Head of caudate nucleus (tissue), 42 donors: ENCODE data around the gene S100A6.
A peak's percentile ranks its signal among the peaks of the same experiment; 100 is the strongest.

Source experiments
- DNase-seq, 42 donors: peaks; one replicate each; pipeline versions ENCODE4 v3.0.0 to v3.0.0-alpha.2; 2020 to 2021; ENCODE audit warnings: mixed read lengths in 7 of 42
- intact Hi-C: fragments of 100-400 bp; cut with DNase I; formaldehyde crosslinking; loops from one replicate; pipeline ENCODE4 v1.15.0; 2022

Gene S100A6

DNA sequence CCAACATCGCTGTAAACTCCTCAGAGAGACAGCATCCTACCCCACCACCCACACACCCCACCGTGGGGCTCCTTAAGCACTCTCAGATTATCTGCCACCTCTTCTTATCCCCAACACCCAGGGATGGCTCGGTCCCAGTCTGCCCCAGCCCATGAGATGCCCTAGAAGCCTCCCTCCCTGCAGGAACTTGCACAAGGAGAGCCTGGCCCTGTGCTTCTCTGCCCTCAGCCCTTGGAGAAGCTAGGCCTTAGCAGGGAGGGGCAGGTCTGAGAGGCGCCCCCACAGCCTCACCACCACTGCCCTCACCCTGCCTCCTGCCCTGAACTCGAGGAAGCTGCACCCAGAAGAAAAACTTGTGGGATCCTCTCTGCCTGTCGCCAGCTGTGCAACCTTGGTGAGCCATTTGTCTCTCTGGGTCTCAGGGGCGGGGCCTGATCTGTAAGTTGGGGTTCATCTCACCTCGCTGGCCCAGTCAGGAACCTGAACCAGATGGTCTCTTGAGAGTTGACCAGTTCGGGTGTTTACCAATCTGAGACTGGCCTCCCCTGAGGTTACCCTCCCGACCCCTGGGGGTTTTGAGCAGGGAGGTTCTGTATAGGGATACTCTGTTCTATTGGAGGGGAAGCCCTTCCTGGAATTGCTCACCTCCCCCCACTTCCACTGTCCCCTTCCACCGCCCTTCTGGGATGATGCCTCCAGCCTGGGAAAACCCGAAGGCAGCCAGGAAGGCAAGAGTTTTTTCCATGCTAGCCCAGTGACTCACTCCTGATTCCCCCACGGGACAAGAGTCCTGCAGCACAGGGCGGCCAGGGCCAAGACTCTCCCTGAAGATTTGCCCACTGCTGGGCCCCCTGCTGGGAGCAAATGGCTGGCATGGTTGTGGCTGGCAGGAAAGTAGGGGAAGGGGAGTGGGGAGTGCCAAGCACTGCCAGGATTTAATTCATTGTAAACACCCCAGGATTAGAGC is 13.2 kb upstream of the S100A6 start, which contains the start of gene S100A3:
Gene S100A3 (minus strand): TSS at position 537 of the 967 bp plus-strand sequence. CDS start 773 bp downstream, outside the sequence.
- intact Hi-C loops = no loop called here
- peak in 4 of 42 donors; percentile 53 to 74 (median 65) for DNase-seq

DNA sequence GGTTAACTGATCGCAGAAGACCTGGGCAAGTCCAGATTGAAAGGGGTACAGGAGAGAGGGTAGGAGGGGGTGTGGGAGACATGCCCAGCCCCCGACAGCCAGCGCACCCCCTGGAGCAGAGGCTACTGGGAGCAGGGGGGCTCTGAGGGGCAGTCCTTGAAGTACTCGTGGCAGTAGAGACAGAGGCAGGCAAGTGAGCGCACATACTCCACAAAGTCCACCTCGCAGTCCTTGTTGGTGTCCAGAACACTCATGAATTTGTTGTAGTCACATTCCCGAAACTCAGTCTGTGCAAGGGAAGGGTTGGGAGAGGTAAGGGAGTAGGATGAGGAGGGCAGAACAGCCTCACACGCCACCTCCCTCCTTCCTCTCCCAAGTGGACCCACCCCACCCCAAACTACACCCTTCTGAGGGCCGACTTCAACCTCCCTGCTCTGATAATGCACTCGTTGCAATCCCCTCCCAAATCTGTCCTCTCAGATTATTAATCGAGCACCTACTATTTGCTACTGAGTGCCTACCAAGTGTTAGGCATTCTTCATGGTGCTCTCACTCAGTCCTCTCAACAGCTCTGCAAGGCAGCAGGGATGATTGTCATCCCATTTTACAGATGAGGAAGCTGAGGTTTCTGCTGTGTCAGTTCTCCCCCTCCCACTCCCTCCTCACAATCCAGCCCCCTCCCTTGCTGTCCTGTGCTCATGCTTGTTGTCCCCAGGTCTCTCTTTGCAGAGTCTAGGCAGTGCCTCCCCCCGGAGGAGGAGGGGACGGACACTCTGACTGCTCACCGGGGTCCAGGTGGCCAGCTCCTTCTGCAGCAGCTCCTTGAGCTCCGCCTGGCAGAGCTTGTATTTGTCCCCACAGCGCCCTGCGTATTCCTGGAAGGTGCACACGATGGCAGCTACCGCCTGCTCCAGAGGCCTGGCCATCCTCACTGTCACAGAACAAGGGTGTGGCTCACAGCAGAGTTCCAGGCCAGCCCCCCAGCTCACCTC is 12.1 kb upstream of the S100A6 start:
- intact Hi-C loops = no loop called here
- DNase-seq = no peak

DNA sequence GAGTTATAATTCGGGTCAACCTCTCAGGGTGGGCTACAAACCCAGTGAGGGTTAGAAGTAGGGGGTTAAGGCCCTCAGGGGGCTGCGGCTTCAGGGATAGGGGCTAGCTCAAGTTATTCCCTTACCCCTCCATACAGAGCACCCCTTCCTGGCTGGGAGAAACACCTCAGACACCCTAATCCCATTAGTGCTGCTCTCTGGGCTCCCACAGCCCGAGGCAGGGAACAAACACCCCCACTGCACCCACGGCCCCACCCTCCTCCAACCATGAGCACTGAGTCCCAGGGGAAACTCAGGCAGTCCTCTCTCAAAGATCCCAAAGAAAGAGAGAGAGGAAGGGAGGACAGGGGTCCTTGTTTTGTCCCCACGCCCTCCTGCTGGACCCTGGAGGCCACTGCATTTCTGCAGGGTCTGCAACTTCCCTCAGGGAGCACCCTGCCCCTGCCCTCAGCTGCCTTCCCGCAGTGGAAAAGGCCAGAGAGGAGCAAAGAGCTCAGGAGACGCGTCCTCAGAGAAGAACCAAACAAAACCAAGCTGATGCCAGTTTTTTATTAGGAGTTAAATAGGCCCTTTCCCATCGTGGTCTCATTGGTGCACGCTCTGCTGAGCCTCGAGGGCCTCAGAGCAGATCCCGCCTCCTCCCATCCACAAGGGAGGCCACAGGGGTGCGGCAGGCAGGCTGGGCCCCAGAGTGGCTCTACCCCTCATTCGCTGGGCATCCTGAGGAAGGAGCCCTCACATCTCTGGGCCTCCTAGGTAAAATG is 11.2 kb upstream of the S100A6 start:
- no peak for DNase-seq
- intact Hi-C loops = no loop called here

DNA sequence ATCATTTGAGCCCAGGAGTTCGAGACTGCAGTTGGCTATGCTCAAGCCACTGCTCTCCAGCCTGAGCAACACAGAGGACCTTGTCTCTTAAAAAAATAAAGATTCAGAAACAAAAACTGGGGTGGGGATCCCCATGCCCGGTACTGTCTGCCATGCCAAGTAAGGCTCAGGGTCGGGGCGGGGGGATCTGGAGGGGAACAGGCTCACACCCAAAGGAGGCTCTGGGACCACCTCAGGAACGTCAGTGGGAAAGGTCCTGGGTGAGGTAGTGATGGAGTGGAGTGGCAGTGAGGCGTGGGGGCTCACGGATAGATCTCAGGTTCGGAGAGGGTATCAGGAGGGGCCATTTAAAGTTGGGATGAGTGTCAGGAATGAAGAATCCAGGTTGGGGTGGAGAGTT is 10.6 kb upstream of the S100A6 start:
- no peak for DNase-seq
- intact Hi-C loops = no loop called here

DNA sequence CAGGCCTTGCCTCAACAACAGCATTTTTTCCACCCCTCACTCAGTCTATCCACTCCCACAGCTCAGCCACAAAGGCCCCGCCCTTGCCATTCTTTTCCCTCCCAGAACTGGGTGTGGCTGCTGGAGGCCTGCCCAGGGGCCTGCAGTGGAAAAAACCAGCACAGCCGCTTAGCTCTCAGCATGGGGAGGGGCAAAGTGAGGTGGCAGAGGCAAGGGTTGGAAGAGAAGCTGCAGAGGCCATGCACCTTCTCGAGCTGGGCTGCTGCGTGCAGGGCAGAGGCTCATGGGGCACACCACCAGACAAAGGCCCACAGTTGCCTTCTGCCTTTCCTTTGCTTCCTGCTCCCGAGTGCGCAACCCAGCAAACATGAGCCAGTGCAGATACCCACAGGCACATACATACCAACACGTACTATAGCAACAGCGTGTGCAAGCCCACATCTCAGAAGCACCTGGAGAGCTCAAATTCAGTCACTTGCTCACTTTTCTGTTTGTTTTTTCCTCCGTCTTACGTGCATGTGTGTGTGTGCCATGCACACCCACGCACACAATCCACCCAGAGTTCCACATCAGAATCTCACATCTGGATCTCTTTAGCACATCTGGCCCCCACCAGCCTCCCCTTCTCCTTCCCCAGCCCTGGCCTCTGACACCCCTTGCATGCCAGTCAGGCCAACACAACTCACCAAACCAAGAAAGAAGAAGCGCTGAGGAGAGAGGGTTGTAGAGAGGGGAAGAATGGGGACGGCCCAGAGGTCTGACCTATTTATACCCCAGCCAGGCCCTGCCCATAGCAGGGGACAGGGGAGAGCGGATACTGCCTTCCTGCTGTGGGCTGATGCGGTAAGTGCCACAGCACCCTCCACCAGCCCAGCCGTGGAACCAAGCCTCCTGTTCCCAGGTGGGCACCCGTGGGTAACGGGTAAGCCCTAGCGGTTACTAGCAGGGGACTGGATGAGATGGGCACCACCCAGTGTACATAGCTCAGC is 9.6 kb upstream of the S100A6 start, which contains the start of gene S100A4:
Gene S100A4 (minus strand): TSS at position 740 of the 989 bp plus-strand sequence. CDS start 1,012 bp downstream, outside the sequence.
- intact Hi-C loops = no loop called here
- DNase-seq = peak in 40 of 42 donors; percentile 22 to 85 (median 61)

DNA sequence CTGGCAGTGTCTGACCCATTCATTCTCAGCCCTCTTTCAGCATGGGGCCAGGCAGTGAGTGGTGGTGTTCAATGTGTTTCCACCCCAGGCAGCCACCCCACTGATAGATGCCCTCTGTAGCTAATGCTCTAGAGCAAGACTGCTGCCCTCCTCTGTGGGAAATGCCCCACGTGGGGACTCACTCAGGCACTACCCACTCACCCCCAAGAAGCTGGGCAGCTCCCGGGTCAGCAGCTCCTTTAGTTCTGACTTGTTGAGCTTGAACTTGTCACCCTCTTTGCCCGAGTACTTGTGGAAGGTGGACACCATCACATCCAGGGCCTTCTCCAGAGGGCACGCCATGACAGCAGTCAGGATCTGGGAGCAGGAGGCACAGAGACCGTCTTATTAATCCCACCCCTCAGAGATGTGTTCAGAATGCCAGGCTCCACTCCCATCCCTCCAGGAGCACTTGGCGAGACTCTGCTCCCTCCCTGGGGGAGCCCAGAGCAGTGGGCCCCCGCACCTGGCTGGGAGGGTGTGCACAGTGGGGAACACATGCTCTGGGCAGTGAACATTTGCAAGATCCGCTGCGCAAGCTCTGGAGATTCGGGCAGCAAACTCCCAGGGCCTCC is 8.8 kb upstream of the S100A6 start:
- DNase-seq = no peak
- intact Hi-C loops = no loop called here

DNA sequence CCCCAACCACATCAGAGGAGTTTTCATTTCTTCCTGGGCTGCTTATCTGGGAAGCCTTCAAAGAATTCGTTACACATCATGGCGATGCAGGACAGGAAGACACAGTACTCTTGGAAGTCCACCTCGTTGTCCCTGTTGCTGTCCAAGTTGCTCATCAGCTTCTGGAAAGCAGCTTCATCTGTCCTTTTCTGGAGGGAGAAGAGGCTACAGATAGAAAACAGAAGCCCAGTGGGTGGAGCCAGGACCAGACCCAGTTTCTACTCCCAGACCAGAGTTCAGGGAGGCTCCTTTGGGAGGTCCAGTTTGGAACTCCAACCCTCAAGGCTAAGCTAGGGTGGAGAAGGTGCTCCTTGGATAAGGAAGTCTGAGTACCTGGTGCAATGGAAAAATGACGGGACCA is 7.9 kb upstream of the S100A6 start:
- intact Hi-C loops = no loop called here
- DNase-seq = no peak

DNA sequence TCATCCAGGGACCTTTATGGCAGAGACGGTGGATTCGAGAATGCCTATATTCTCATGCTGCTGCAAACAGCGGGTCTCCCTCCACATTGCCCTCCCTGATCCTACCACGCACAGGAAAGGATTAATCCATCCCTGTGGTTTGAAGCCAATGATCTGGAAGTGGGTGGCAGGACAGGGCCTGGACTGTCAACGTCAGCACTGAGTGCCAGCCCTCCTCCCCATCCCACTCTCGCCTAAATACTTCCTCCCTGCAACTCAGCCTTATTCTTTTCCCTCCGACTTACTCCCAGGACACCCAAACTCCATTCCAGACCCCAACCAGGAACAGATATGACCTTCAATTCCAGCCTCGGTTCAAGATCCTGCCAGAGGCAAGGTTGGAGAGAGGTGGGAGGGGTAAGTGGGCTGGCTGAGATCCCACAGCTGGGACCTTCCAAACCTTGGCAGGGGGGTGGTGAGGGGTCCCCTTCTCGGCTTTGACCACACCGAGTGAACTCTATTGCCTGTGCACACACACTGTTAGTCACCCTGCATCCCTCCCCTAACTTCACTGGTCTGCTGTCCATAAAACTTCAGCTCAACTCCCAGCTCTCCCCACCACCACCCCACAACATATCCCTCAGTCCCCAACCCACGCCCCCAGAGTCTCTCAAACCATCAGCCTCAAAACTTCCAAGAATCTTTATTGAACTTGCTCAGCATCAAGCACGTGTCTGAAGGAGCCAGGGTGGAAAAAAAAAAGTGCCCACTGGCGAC is 7.3 kb upstream of the S100A6 start:
- intact Hi-C loops = no loop called here
- no peak for DNase-seq

DNA sequence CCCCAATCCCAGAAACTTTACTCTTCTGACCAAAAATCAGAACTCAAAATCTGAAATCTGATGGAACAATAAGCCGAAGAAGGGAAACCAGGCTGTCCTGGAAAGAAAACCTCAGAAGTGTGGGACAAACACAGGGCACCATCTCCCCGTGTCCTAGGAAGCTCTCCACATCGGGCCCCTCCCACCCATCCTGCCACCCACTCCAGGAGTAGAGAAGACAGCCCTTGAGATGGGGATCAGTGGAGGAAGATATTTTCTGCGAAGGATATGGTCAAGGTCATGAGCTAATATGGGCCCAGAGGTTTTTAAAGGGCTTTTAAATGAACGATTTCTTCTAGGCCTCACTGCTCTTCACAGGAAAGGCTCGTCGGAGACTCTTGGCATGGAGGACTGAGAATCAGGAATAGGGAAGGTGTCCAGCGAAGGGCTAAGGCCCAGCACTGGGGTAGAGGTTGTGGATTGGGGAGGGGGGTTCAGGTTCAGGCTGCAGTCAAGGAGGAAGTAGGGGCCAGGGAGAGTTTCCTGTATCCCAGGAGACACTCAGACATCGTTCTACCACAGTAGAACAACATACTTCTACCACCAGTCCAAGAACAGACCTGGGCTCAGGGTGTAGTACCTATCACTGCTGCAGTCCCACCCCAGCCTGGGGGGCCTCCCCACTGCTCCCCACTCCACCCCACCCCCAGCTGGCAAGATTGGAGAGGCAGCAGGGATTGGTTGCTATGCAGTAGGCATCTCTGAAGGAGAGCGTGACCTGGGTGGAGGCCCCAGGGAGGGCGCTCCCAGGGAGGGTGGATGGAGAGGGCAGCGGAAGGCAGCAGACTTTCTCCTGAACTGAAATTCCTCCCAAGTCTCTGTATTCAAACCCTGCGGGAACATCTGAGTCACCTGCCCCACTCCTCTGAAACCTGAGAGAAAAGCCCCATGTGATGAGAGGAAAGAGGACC is 6.1 kb upstream of the S100A6 start:
- DNase-seq = no peak
- intact Hi-C loops = no loop called here

DNA sequence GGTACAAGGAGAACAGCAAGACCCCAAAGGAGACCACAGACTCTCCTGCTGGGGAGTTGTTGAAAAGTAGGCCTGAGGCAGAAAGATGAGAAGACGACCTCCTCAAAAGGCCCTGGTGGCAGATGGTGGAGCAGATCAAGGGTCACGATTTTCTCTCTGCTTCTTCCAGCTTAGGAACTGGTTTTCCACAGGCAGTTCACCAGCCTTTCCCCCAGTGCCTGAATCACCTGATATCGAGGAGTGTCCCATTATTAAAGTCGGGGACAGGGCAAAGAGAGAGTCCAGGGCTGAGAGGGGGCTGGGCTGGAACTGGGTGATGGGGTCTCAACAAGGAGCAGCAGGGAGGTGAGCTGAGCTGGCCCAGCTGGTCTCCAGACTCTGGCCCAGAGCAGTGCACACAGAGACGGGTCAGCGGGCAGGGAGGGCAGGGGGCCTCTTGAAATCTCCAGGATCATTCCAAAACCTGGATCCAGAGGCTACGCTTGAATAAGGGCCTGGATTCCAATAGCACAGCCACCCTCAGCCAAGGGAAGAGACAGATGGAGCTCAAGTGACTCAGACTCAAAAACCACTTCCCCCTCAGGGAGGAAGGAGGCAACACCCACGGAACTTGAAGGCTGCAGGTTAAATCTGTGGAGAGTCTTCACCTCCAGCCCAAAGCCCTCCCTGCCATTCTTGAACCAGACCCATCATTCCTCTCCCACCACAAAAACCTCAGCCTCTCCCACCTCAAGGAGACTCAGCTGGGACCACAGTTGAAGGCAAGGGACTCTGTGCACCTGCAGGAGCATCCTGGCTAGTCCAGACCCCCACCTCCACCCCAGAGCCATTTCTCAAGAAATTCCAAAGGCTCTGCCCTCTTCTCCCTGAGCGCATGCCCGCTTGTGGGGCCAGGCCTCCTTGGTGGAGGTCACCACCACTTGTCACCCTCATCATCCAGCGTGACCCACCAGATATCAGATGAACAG is 4.9 kb upstream of the S100A6 start, which contains the start of gene S100A5:
Gene S100A5 (minus strand): TSS at position 541 of the 968 bp plus-strand sequence. CDS start 743 bp downstream, outside the sequence.
- DNase-seq = peak in 2 of 42 donors; percentile 39 to 48
- intact Hi-C loops = no loop called here

DNA sequence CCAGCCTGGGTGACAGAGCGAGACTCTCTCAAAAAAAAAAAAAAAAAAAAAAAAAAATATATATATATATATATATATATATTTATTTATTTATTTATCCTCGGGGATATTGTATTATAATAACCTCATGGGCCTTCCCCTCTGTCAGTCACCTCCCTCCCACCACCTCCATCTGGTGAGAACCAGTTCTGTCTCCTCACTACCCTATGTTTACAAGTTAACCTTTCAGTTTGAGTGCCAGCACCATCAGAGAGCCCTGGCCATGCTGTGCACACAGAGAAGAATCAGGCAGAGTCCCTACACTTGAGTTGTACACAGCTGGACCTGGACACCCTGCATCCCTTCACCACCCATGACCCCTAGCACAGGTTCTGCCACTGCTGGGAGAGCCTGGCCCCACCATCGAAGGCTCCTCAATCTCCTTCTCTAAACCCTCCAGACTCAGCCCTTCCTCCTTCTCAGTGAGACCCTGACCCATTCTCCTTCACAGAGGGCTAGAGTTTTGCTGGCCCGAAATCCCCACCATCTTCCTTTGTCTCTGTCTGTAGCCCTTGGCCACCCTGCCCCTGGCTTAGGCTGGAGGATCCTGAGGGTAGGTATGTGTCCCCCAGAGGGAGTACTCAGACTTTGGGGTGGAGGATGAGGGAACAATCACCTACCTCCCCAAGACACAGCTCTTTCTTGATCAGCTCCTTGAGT is 3.8 kb upstream of the S100A6 start:
- no peak for DNase-seq
- intact Hi-C loops = no loop called here

DNA sequence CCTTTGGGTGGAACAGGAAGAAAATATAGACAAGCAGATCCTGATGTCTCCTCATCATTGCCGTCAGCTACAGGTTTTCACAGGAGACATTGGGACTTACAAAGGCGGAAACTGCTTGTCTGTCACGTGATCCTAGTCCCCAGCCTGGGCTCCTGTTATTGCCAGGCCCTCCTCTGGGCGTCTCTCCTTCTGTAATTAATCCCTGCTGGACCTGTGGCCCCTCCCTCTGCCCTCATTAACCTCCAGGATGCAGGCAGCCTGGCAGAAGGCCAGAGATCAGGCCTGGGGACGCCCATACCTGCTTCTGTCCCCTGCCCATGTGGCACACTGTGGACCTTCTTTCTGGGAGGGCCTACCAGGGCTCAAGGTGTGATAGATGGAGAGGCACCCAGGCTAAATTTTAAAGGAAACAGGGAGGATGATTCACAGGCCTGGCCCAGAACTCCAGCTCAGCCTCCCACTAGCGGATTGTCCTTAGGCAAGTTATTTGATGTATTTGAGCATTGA is 2.6 kb upstream of the S100A6 start:
- no peak for DNase-seq
- intact Hi-C loops = no loop called here

DNA sequence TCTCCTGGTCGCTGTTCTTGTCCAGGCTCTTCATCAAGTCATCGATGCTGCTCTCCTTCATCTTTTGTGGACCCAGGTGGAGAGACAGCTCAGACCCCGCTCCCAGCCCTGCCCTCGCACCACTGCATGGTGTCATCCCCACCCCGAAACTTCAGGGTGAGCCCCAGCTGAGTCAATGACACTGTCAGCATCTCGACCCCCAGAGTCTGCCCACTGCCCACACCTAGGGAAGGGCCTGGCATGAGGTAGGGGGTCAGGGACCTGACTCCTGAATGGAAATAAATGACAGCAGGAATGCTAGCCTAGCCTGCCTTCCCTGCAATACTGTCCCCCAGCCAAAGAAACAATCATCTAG is 1.6 kb upstream of the S100A6 start:
- intact Hi-C loops = no loop called here
- no peak for DNase-seq
